ENCODE results near the gene GNAZ.

Gene GNAZ

GRCh38 chr22:23065495-23066122 lies 4.7 kb upstream of the GNAZ start:
- no peak for DNase-seq

- no peak for DNase-seq
These were observed 3.9 kb upstream of the GNAZ start for GRCh38 chr22:23066200-23067022.

GRCh38 chr22:23067023-23067650 lies 3.2 kb upstream of the GNAZ start:
- DNase-seq: no peak

GRCh38 chr22:23067691-23068090 lies 2.6 kb upstream of the GNAZ start:
- no peak for DNase-seq

- DNase-seq: no peak
These were observed 2.1 kb upstream of the GNAZ start for GRCh38 chr22:23068096-23068831.

GRCh38 chr22:23068832-23069385 lies 1.4 kb upstream of the GNAZ start:
- no peak for DNase-seq

GRCh38 chr22:23069502-23070357 lies 589 bp upstream of the GNAZ start:
- DNase-seq: peak; percentile 92

GRCh38 chr22:23071230-23072076 lies 1.1 kb downstream of the GNAZ start:
- no peak for DNase-seq

GRCh38 chr22:23072077-23072910 lies 2.0 kb downstream of the GNAZ start:
- DNase-seq: no peak

- no peak for DNase-seq
These were observed 2.7 kb downstream of the GNAZ start for GRCh38 chr22:23072911-23073491.

- DNase-seq: peak; percentile 39
These were observed 3.4 kb downstream of the GNAZ start for GRCh38 chr22:23073526-23074229.

GRCh38 chr22:23074451-23074850 lies 4.1 kb downstream of the GNAZ start:
- no peak for DNase-seq

- no peak for DNase-seq
These were observed 4.7 kb downstream of the GNAZ start for GRCh38 chr22:23075050-23075449.

- DNase-seq: no peak
These were observed 5.4 kb downstream of the GNAZ start for GRCh38 chr22:23075525-23076216.

- DNase-seq: no peak
These were observed 6.7 kb downstream of the GNAZ start for GRCh38 chr22:23076896-23077572.

GRCh38 chr22:23077627-23078461 lies 7.5 kb downstream of the GNAZ start:
- DNase-seq: no peak

- DNase-seq: no peak
These were observed 8.1 kb downstream of the GNAZ start for GRCh38 chr22:23078462-23078787.
